Liver (tissue), 9 donors: ENCODE data around the gene ABCA4. TPM values are rescaled to one million over a fixed set of nuclear protein-coding genes. Genes with fewer than 3 reads are reported as not detected.

Experiments used
- DNase-seq: peaks from one replicate; pipeline ENCODE4 v3.0.0-alpha.2; 2017; ENCODE audit warnings: low spot score
- H3K27ac ChIP-seq, 2 donors: one replicate each; pipeline ENCODE4 v1.7.0; 2013; ENCODE audit warnings: inconsistent platforms in 2 of 2, low read length in 2 of 2, control low read depth in 1 of 2, low read depth in 1 of 2, mild to moderate bottlenecking in 1 of 2
- H3K27me3 ChIP-seq, 4 donors: one replicate each; pipeline versions ENCODE4 v1.6.1 to v1.7.0; 2013; ENCODE audit warnings: low read length in 3 of 4, inconsistent platforms in 1 of 4, mild to moderate bottlenecking in 1 of 4, moderate library complexity in 1 of 4; ENCODE audit not compliant: control insufficient read depth in 4 of 4, insufficient read depth in 4 of 4
- H3K36me3 ChIP-seq, 4 donors: one replicate each; pipeline versions ENCODE4 v1.6.1 to v1.7.0; 2013; ENCODE audit warnings: low read length in 3 of 4, mild to moderate bottlenecking in 3 of 4, low read depth in 1 of 4, moderate library complexity in 1 of 4; ENCODE audit not compliant: control insufficient read depth in 4 of 4, insufficient read depth in 3 of 4
- H3K4me1 ChIP-seq, 4 donors: one replicate each; pipeline versions ENCODE4 v1.6.1 to v1.7.0; 2013; ENCODE audit warnings: low read length in 3 of 4, mild to moderate bottlenecking in 3 of 4, moderate library complexity in 1 of 4; ENCODE audit not compliant: control insufficient read depth in 4 of 4, insufficient read depth in 4 of 4
- H3K4me3 ChIP-seq, 3 donors: one replicate each; pipeline versions ENCODE4 v1.6.1 to v1.7.0; 2013; ENCODE audit warnings: low read length in 3 of 3, control low read depth in 1 of 3, low read depth in 1 of 3, mild to moderate bottlenecking in 1 of 3
- H3K9ac ChIP-seq, 2 donors: one replicate each; pipeline ENCODE4 v1.7.0; 2013; ENCODE audit warnings: low read length in 2 of 2, mild to moderate bottlenecking in 2 of 2, moderate library complexity in 2 of 2, control low read depth in 1 of 2, low read depth in 1 of 2
- H3K9me3 ChIP-seq, 4 donors: one replicate each; pipeline versions ENCODE4 v1.6.1 to v1.7.0; 2013; ENCODE audit warnings: low read length in 3 of 4; ENCODE audit not compliant: control insufficient read depth in 4 of 4
- ATF3 ChIP-seq: IDR thresholded peaks from 2 replicates; pipeline ENCODE4 v1.6.1; 2016; ENCODE audit warnings: antibody characterized with exemption
- EGR1 ChIP-seq, 2 donors: IDR thresholded peaks; 2 replicates each; pipeline ENCODE4 v1.6.1; 2016 to 2018; ENCODE audit warnings: antibody characterized with exemption in 2 of 2, low read depth in 2 of 2
- FOXA1 ChIP-seq: IDR thresholded peaks from 2 replicates; pipeline ENCODE4 v1.6.1; 2016; ENCODE audit warnings: antibody characterized with exemption
- FOXA2 ChIP-seq: IDR thresholded peaks from 2 replicates; pipeline ENCODE4 v1.6.1; 2016; ENCODE audit warnings: antibody characterized with exemption
- GABPA ChIP-seq, 2 donors: IDR thresholded peaks in 1 of 2; conservative IDR thresholded peaks in 1 of 2; 2 replicates each; pipeline ENCODE4 v1.6.1; 2016; ENCODE audit warnings: antibody characterized with exemption in 2 of 2, mild to moderate bottlenecking in 1 of 2, moderate library complexity in 1 of 2
- HNF4A ChIP-seq, 2 donors: conservative IDR thresholded peaks; 2 replicates each; pipeline ENCODE4 v1.6.1; 2016; ENCODE audit warnings: antibody characterized with exemption in 2 of 2, mild to moderate bottlenecking in 2 of 2
- HNF4G ChIP-seq: IDR thresholded peaks from 2 replicates; pipeline ENCODE4 v1.6.1; 2016; ENCODE audit warnings: antibody characterized with exemption
- JUND ChIP-seq, 2 donors: IDR thresholded peaks; 2 replicates each; pipeline ENCODE4 v1.6.1; 2016; ENCODE audit warnings: antibody characterized with exemption in 2 of 2
- MAX ChIP-seq: IDR thresholded peaks from 2 replicates; pipeline ENCODE4 v1.6.1; 2016; ENCODE audit warnings: antibody characterized with exemption
- NR2F2 ChIP-seq: IDR thresholded peaks from 2 replicates; pipeline ENCODE4 v1.6.1; 2016; ENCODE audit warnings: antibody characterized with exemption
- RAD21 ChIP-seq, 2 donors: IDR thresholded peaks; 2 replicates each; pipeline ENCODE4 v1.6.1; 2016; ENCODE audit warnings: antibody characterized with exemption in 2 of 2, mild to moderate bottlenecking in 2 of 2
- REST ChIP-seq: IDR thresholded peaks from 2 replicates; pipeline ENCODE4 v1.6.1; 2016; ENCODE audit warnings: antibody characterized with exemption, mild to moderate bottlenecking
- RXRA ChIP-seq, 2 donors: IDR thresholded peaks; 2 replicates each; pipeline ENCODE4 v1.6.1; 2017 to 2018; ENCODE audit warnings: antibody characterized with exemption in 2 of 2, mild to moderate bottlenecking in 1 of 2
- SP1 ChIP-seq: IDR thresholded peaks from 2 replicates; pipeline ENCODE4 v1.6.1; 2018; ENCODE audit warnings: antibody characterized with exemption, mild to moderate bottlenecking
- TAF1 ChIP-seq: conservative IDR thresholded peaks from 2 replicates; pipeline ENCODE4 v1.6.1; 2016; ENCODE audit warnings: antibody characterized with exemption, mild to moderate bottlenecking
- YY1 ChIP-seq: IDR thresholded peaks from 2 replicates; pipeline ENCODE4 v1.6.1; 2016; ENCODE audit warnings: antibody characterized with exemption, mild to moderate bottlenecking
- ZBTB33 ChIP-seq: IDR thresholded peaks from 2 replicates; pipeline ENCODE4 v1.6.1; 2016; ENCODE audit warnings: antibody characterized with exemption
- WGBS: extraction: QIAGEN DNeasy Blood & Tissue Kit; methylation state at CpG from one replicate; pipeline ENCODE4 v1.1.7; 2013; 5-methylcytosine and 5-hydroxymethylcytosine counted together
- polyA plus RNA-seq, 2 donors: library from polyadenylated mRNA; stranded (reverse) in 1 of 2; unstranded in 1 of 2; fragments of 200-250 nt in 1 of 2; fragments of >200 nt in 1 of 2; fragmentation: Nextera tagmentation in 1 of 2; extraction: Ambion mirVana in 1 of 2; gene quantifications; one replicate each; pipeline versions ENCODE4 v1.2.1 to v1.2.3, GENCODE V29; 2013 to 2015
- total RNA-seq, 2 donors: library from RNA; depleted of rRNA; stranded (reverse); fragments of >200 nt; gene quantifications; one replicate each; pipeline ENCODE4 v1.2.3, GENCODE V29; 2014
- donor health status: healthy.
- donor health status: healthy.
- donor health status: healthy.
- donor health status: healthy.
- donor health status: healthy.

The ABCA4 gene
- total and polyA plus RNA-seq, 4 donors: 0.19 to 1.5 (median 0.38) TPM

- no peaks in the 10 kb centered on the region for H3K4me1 ChIP-seq
- H3K9me3 ChIP-seq: no peaks in the 10 kb centered on the region
- H3K27ac ChIP-seq: no peak overlapping the region
- no peak for DNase-seq
- no peaks in the 10 kb centered on the region for H3K27me3 ChIP-seq
- H3K36me3 ChIP-seq: no peaks in the 10 kb centered on the region
- TF ChIP-seq GABPA (IDR thresholded peaks at IDR 0.05 in 1 of 2, conservative IDR thresholded peaks at IDR 0.05 in 1 of 2) (no peak), HNF4G (no peak), HNF4A (conservative IDR thresholded peaks at IDR 0.05) (no peak), RXRA (IDR thresholded peaks at IDR 0.05) (no peak), JUND (IDR thresholded peaks at IDR 0.05) (no peak), REST (no peak), TAF1 (no peak), EGR1 (IDR thresholded peaks at IDR 0.05; ENCODE audit: low read depth in 2 of 2) (no peak)
- no peak overlapping the region for H3K4me3 ChIP-seq
- H3K9ac ChIP-seq: no peak overlapping the region
- WGBS: 97% methylated on average over 3 of the region's 3 CpGs
These were observed 105.5 kb downstream of the ABCA4 start for GRCh38 chr1:94015489-94015817.

GRCh38 chr1:94014635-94015488 is 106.1 kb downstream of the ABCA4 start:
- Histone ChIP-seq H3K4me3 (no peak overlapping the region), H3K27ac (no peak overlapping the region), H3K27me3 (no peaks in the 10 kb centered on the region), H3K9me3 (no peaks in the 10 kb centered on the region), H3K4me1 (no peaks in the 10 kb centered on the region), H3K36me3 (no peaks in the 10 kb centered on the region), H3K9ac (no peak overlapping the region)
- no peak for TF ChIP-seq SP1
- no peak for TF ChIP-seq RAD21 (IDR thresholded peaks at IDR 0.05)
- TF ChIP-seq MAX: no peak
- no peak for TF ChIP-seq NR2F2
- TF ChIP-seq FOXA1: no peak
- no peak for TF ChIP-seq YY1
- TF ChIP-seq GABPA (IDR thresholded peaks at IDR 0.05 in 1 of 2, conservative IDR thresholded peaks at IDR 0.05 in 1 of 2): no peak
- no peak for TF ChIP-seq REST
- no peak for TF ChIP-seq ZBTB33
- TF ChIP-seq HNF4G: no peak
- TF ChIP-seq RXRA (IDR thresholded peaks at IDR 0.05): no peak
- no peak for TF ChIP-seq HNF4A (conservative IDR thresholded peaks at IDR 0.05)
- no peak for TF ChIP-seq ATF3
- no peak for TF ChIP-seq TAF1
- no peak for TF ChIP-seq FOXA2
- 94% methylated on average over 6 of the region's 6 CpGs for WGBS
- DNase-seq: no peak
